GM04503 (cell line): ENCODE data around the gene MKKS.

Experiments
- DNase-seq: peaks from one replicate; pipeline ENCODE4 v3.0.0-alpha.2; 2012; ENCODE audit warnings: low read depth

Gene MKKS

DNA sequence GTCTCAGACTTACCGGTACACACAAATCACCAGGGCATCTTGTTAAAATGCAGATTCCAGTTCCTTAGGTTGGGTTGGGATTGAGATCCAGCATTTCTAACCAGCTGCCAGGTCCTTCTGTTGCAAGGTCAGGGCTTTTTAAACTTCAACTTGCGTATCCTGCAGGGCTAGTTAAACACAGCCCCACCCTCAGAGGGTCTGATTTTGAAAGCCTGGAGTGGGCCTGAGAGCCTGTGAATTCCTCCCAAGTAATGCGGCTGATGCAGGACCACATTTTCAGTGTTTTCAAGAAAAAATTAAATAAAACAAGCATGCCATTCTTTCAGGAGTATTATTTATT is 65.3 kb downstream of the MKKS start:
- no peak for DNase-seq

DNA sequence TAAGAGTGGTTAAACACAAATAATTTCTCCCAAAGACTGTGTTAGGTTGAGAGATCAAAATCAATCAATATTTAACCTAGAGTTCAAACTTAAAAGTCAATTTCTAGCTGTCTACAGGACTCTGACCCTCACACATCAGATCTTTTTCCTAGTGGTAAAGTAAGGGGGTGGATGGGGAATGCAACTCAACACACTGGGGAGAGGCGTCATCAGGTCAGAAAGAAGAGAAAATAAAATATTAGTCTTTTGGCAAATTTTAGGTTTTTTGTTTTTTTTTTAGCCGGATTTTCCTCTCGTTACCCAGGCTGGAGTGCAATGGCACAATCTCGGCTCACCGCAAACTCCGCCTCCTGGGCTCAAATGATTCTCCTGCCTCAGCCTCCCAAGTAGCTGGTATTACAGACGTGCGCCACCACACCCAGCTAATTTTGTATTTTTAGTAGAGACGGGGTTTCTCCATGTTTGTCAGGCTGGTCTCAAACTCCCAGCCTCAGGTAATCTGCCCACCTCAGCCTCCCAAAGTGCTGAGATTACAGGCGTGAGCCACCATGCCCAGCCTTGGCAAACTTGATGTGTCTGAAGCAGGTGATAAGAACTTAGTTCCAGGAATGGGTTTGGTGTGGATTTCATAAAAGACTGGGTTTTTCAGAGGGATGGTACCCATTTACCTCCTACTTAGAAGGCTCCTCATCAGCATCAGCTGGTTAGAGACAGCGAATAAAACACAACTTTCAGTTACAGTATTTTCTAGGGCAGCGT is 65.9 kb downstream of the MKKS start:
- DNase-seq, result no peak

DNA sequence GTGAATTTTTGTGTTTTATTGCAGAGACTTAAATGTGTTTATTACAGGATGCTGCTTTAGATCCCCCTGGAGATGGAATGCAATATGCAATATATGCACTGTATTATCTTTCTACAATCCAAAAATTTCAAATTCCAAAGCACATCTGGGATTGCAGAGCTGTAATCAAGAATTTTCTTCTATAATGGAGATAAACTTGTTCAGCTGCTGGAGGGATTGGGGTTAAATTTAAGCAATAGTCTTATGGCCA is 66.4 kb downstream of the MKKS start:
- no peak for DNase-seq

DNA sequence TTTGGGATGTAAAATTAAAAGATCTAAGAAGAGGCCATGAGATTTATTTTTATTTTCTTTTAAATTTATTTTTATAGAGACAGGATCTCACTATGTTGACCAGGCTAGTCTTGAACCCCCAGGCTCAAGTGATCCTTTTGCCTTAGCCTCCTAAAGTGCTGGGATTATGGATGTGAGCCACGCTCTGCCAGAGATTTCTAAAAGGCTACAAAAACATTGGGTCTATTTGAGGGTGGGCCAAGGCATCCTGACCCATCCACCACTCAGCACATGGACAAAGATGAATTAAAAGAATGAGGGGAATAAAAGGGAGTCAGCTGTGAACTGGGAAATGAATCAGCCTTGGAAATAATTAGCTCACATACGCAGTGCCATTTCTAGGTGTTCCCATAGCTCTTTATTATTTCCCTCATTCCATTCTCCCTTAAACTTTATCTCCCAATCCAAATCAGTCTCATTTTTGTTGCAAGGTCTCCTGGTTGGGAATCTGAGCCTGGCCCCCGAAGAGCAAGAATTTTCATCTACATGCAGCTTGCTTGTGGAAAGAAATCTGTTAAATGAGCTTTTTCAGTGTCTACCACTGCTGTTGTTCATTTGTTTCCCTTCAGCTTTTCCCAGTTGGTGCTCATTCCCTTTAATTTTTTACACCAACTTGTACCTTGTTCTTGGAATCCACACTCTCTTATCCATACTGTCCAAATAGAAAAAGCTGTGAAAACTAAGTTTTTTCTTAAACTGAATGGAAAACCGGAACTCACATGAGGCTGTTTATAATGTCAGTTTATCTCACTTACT is 66.9 kb downstream of the MKKS start:
- no peak for DNase-seq

DNA sequence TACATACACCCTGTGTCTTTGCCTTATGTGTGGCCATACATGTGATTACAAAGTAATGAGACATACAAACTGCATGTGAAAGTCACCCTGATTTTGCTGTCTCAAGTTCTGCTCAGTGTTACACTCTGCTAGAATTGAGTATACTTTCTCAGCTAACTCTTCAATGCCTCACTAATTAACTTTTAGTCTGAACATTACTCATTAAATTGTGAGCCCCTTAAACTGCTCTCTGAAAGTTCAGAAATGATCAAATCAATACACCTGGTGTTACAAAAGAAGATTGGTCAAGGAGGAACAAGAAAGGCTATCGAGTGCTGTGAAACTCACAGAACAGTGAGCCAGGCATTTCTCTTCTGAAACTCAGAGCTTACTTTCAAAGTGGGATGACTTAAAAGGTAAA is 71.3 kb downstream of the MKKS start:
- DNase-seq, result no peak

DNA sequence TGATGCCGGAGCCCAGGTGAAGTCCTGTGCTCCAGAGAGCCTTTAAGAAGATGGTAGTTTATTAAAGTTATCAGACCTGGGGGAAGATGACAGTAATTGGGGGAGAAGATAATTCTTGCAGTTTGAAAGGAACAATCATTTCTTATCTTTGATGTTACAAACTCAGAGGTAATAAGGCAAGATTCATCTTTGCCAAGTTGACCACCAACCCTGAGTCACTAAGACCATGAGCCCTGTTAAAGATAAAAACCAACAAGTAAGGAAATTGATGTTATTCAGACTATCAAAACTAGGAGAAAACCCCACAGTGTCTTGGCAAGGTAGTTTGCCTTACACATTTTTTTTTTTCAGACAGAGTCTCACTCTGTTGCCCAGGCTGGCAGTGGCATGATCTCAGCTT is 73.1 kb downstream of the MKKS start:
- DNase-seq, result no peak

DNA sequence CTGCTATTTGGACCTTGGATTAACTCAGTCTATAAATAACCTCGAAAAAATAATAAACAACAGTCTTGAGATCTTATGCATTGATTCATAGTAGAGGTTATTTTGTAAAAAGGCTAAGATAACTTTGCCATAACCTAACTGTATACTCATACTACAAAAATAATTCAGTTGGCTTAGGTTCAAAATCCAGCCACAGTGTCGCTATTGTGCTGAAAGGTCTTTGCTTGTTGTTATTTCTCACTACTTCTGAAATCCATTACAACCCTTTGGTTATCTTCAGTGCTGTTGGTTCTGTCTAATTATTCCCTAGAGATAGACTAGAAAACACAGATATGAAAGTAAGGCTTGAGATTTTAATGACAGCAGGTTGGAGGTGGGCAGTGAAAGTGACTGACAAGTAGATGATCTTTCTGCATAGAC is 74.4 kb downstream of the MKKS start:
- no peak for DNase-seq

DNA sequence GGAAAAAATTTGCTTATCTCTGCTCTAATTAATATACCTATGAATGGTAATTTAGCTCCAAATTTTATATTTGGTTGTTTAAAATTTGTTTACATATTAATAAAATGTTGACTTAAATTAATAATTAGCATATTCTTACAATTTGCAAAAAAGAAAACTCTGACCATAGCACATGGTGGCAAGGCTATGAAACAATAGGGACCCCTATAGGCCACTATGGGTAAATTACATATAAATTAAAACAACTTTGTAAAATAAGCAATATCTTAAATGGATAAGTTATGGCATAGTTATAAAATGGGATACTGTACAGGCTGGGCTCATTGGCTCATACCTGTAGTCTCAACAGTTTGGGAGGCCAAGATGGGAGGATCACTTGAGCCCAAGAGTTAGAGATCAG is 76.0 kb downstream of the MKKS start:
- DNase-seq, result no peak

DNA sequence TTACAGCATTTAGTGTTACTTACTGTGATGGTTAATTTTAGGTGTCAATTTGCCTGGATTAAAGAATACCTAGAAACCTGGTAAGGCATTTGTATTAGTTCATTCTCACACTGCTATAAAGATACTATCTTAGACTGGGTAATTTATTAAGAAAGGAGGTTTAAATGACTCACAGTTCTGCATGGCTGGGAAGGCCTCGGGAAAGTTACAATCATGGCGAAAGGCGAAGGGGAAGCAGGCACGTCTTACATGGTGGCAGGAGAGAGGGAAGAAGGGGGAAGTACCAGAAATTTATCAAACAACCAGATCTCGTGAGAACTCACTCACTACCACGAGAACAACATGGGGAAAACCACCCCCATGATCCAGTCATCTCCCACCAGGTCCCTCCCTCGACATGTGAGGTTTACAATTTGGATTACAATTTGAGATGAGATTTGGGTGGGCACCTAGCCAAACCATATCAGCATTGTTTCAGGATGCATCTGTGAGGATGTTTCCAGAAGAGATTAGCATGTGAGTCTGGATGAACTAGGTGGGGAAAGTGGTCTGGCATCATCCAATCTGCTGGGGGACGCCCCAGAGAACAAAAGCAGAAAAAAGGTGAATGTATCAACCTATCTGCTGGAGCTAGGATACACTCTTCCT is 76.8 kb downstream of the MKKS start:
- DNase-seq, result no peak

DNA sequence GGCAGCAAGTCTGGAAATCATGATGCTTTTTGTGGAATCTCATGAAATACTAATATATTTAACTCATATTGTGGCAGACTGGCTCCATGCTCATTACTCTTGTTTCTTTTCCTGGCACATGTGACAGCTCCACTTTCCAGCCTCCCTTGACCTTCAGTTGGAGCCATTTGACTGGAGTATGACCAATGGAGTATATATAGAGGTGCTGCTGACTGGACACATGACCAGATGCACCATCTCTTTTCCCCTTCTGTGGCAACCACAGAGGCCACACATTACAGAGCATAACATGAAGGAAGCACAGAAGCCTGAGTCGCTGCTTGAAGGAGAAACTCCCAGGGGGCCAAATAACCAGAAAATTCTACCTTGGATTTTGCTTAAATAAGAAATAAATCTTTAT is 77.4 kb downstream of the MKKS start:
- no peak for DNase-seq

DNA sequence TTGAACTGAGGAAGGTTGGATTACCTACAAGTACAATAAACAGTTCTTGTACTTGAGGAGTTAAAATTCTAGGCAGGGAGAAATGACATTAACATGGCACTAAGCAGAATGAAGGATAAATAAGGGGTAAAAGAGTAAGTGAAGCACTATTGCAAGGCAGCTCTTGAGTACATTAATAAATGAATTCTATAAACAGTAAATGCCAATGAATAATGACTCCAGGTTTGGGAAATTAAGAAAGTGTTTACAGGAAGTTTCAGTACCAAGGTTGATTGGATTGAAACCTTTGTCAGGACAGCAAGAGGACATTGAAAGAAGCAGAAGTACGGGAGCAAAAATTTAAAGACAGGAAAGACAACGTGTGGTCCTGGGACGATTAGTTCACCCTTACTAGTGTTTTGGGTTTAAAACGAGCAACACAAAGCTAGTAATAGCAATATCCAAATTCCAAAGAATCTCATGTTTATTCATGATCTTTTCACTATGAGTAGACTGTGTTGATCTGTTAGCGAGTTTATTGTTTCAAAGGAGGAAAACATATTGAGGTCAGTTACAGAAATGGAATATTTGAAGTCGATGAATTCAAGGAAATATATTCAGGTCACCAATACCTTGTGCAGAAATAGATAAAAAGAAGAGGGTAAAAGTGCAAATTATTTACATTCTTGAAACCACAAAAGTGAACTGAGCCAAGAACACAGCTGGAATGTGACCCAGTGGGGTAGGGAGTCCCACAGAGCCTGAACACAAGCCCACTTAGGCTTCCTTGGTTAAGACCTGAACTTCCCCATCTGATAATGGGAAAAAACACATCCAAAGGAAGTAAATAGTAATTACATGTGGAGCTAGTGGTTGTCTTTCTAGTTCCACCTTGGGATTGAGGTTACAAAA is 80.8 kb downstream of the MKKS start:
- DNase-seq, result no peak
